ELR (cell line): ENCODE data around the gene MALL.
A peak's percentile ranks its signal among the peaks of the same experiment; 100 is the strongest.
"Not testable (repeated sequence)": the region's sequence is repeated elsewhere in the genome, so short reads cannot be mapped to it uniquely, and the experiment has no call there.

Experiments
- DNase-seq: peaks from one replicate; pipeline ENCODE4 v3.0.0-alpha.2; 2015; ENCODE audit warnings: low read depth

MALL gene

GRCh38 chr2:110097506-110098220 lies 18.0 kb downstream of the MALL start:
- DNase-seq, result no peak

DNA sequence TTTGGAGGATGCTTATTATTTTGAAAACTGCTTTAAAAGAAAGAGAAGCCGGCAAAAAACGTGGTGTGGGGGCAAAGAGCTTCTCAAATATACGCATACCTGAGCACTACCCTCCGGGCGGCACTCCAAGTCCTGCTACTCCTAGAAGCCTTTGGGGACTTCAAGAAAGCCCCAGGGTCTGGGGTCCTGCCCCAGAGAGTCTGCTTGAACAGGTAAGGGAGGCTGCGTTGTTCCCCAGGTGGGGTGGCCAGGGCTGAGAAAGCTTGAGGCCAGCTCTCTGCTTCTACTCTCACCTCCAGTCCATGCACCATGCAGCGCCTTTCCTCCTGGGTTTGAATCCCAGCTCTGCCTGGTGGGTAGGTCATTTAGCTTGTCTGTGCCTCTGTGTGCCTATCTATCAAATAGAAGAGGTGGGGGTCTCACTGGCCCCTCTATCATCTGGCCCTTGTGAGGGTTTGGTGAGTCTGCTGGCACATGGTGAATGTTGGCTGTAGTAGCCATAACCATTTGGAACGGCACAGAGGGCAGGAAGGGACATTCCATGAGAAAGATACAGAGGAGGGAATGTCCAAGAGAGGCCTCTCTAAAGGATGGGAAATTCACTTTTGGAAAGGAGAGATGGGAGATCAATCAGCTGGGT lies 19.5 kb downstream of the MALL start:
- no peak for DNase-seq

DNA sequence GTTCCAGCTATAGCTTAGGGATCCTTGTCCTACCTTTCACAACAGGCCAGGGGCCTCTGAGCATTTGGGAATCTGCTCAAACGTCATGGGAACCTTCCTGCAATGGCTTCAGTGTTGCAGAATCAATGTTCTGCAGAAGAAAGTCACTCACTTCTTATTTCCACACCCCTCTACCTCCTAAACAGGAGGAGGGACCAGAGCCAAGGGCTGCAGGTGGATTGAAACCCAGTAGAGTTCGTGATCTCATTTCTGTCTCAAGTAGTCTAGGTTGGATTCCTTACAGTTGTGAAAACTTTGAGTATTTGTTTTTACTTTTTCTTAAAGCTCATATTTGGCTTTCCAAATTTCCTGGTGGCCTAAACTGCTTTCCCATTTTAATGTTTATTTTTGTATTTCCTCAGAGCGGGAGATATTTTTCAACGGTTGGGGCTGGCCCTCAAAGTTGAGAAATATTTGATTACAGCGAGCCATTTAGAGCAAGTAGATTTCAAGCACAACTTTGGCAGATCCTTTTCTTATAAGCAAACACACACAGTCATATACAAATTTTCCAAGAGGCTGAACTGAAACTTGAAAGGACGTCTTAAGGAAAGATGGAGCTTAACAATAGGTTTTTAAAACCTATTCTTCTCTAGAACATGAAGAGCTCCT lies 20.6 kb downstream of the MALL start:
- not testable (repeated sequence) for DNase-seq

GRCh38 chr2:110093924-110094323 lies 21.7 kb downstream of the MALL start:
- DNase-seq, result not testable (repeated sequence)

- DNase-seq, result not testable (repeated sequence)
These were observed 25.5 kb downstream of the MALL start for GRCh38 chr2:110090164-110090563.

GRCh38 chr2:110083757-110084156 lies 31.9 kb downstream of the MALL start:
- DNase-seq, result not testable (repeated sequence)

DNA sequence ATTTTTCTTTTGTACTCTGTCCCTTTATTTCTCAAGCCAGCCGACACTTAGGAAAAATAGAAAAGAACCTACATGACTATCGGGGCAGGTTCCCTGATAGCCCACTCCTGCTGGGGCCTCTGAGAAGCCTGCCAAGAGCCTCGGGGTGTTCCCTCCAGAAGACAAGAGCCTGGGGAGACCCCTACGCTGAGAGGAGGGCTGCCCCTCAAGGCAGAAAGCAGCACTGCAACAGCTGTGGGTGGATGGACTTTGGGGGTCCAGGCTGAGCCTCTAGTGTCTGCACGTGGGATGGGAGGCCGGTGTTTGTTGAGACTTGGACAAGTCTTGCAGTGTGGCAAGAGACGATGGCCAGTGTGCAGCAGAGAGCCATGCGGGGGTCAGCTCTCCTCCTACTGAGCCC lies 32.5 kb downstream of the MALL start:
- not testable (repeated sequence) for DNase-seq

DNA sequence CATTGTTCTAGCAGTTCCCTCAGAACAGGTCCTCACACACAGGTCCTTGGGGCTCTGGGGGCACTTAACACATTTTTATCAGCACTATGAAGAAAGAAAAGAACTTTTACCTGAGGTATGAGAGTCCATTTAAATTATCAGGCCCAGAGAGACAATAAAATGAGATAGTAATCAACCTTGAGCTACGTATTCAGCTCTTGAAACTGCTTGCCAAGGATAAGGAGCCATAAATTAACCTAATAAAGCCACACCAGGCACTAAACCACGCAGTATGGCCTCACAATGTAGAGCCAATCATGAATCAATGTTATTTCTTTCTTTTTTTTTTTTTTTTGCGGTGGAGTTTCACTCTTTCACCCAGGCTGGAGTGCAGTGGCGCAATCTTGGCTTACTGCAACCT lies 37.5 kb downstream of the MALL start:
- not testable (repeated sequence) for DNase-seq

DNA sequence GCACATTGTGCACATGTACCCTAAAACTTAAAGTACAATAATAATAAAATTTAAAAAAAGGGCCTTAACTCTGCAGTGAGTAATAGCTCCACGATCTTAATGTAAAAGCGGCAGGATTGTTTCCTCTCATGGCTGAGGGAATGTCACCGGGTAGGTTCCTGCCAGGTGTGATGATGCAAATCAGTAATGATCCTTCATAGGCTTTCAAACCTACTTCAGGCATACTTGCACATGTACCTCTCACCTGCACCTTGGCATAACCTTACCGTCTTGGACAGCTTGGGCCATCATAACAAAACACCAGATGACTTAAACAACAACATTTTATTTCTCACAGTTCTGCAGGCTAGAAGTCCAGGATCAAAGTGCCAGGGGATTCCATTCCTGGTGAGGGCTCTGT lies 39.7 kb downstream of the MALL start:
- not testable (repeated sequence) for DNase-seq

GRCh38 chr2:110069869-110070268 lies 45.8 kb downstream of the MALL start:
- not testable (repeated sequence) for DNase-seq

- not testable (repeated sequence) for DNase-seq
These were observed 47.5 kb downstream of the MALL start for GRCh38 chr2:110068153-110068552.

DNA sequence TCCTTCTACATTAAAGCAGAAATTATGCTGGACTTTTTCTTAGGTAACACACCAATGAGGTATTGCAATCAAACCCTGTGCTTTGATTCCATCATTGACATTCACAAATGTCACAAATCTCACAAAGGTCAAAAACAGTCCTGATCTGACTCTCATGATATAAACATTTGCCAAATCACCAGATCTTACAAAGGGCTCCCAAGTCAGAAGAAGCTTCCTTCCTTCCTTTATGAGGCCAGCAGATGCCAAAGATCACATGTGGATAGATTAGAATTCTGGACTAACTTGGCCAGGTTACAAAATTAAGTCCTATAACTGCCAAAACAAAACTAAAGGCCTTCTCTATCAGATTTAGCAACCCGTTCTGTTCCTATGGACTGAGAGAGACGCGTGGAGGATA lies 53.3 kb downstream of the MALL start:
- not testable (repeated sequence) for DNase-seq

GRCh38 chr2:110060550-110060949 lies 55.1 kb downstream of the MALL start:
- not testable (repeated sequence) for DNase-seq

- DNase-seq, result not testable (repeated sequence)
These were observed 55.8 kb downstream of the MALL start for GRCh38 chr2:110059694-110060358.

GRCh38 chr2:110059009-110059693 lies 56.5 kb downstream of the MALL start:
- not testable (repeated sequence) for DNase-seq

GRCh38 chr2:110058034-110058433 lies 57.6 kb downstream of the MALL start:
- DNase-seq, result not testable (repeated sequence)

GRCh38 chr2:110055819-110056408 lies 59.7 kb downstream of the MALL start:
- DNase-seq, result not testable (repeated sequence)

DNA sequence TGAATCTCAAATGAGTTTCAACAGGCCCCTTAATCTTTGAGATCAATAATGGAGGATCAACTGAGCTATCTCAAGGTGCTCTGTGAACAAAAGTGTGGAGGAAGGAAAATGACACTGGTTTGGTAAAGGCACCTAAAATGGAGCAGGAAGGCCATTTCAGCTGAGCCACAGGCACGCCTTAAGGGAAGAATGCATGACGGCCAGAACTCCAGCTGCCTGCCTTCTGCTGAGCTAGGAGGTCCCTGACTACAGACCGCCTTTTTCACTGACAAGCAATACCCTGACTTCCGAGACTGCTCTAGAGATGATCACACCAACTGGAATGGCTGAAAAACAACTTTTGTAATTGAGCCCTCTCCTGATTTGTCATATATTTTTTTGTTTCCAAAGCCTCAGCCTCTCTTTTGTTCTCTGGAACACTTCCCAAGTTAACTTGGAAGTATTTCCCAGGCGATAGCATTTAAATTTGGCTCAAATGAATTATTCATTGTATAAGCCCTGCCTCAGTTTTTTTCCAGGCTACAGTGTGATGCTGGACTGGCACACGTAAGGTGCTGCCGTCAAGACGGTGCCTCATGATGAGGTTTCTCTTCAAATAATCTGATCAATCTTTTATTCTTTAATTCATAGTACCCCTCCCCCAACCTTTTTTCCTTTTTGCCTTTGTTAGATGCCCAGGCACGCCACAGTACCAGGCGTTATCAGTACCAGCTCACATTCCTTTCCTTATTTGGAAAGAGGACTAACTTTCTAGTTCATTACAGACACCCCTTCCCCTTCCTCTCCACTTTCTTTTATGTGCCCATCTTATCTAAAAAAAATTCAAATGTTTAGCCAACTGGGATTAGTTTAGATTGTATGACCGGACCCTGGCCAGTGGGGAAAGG lies 60.9 kb downstream of the MALL start:
- DNase-seq, result peak; percentile 4

DNA sequence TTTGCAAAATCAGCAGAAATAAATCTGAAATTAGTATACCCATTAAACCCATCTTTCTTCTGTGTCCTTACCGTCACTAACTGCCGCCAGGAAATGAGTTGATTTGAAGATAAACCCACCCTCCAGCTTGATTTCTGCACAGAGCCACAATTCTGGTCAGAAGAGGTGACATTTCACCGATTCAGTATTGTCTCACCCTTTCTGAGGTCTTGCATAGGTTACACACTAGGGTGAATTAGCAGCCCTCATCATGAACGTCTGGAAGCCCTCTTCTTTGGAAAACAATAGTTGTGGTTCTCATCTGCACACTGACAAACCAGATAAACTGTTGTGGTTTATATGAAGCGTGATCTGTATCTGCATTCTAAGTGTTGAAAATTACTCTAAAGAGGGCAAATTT lies 61.9 kb downstream of the MALL start:
- DNase-seq, result not testable (repeated sequence)

DNA sequence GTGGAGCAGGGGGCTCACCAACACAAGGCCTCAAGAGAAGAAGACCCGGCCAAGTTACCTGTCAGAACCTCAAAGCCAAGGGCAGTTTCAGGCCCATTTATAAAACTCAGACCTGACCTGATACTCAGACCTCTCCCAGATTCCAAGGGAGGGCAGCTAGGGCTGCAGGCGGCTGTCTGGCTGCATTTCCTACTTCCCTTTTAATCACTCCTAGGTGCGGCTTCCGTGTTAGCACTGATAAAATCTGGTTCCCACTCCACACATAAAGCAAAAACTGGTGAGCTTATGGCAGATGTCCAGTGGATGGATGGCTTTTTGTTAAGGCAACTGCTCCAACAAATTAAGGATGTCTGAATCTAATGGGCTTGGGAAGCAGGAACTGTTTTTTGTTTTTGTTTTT lies 63.5 kb downstream of the MALL start:
- not testable (repeated sequence) for DNase-seq
